Progenitor cell of endocrine pancreas (in vitro differentiated cells): ENCODE measurements around the gene GOLGA6L10. TPM values are rescaled to one million over a fixed set of nuclear protein-coding genes. Genes with fewer than 3 reads are reported as not detected.
"Not testable (repeated sequence)": the region's sequence is repeated elsewhere in the genome, so short reads cannot be mapped to it uniquely, and the experiment has no call there.

ENCODE experiments used
- DNase-seq: peaks from one replicate; pipeline ENCODE4 v3.0.0; 2021; ENCODE audit warnings: low spot score; ENCODE audit not compliant: unreplicated experiment
- H3K27ac Mint-ChIP-seq: 2 replicates; pipeline ENCODE4 v1.8.0; 2021; ENCODE audit warnings: mild to moderate bottlenecking, moderate library complexity, mixed read lengths
- H3K27me3 Mint-ChIP-seq: 2 replicates; pipeline ENCODE4 v1.8.0; 2021; ENCODE audit warnings: mixed read lengths
- H3K36me3 Mint-ChIP-seq: 2 replicates; pipeline ENCODE4 v1.8.0; 2022; ENCODE audit warnings: mixed read lengths; ENCODE audit not compliant: insufficient read depth
- H3K4me1 Mint-ChIP-seq: 2 replicates; pipeline ENCODE4 v1.8.0; 2021; ENCODE audit warnings: low read depth, mixed read lengths
- H3K4me3 Mint-ChIP-seq: 2 replicates; pipeline ENCODE4 v1.8.0; 2021; ENCODE audit warnings: low read depth, mild to moderate bottlenecking, moderate library complexity, mixed read lengths
- H3K9me3 Mint-ChIP-seq: 2 replicates; pipeline ENCODE4 v1.8.0; 2021; ENCODE audit warnings: low read depth, mixed read lengths
- total RNA-seq: library from RNA; stranded (reverse); gene quantifications from 2 replicates; pipeline ENCODE4 v1.2.1, GENCODE V29; 2021
- TF ChIP-seq, protein P1 (sequence below): fragments of 200-600 bp; sonication (generic); IDR thresholded peaks from one replicate; pipeline ENCODE4 v1.5.0; 2021; ENCODE audit warnings: antibody characterized with exemption, mild to moderate bottlenecking; ENCODE audit not compliant: unreplicated experiment

The GOLGA6L10 gene
- total RNA-seq, 1 donor from 2014 or later, result 8.7 TPM

DNA sequence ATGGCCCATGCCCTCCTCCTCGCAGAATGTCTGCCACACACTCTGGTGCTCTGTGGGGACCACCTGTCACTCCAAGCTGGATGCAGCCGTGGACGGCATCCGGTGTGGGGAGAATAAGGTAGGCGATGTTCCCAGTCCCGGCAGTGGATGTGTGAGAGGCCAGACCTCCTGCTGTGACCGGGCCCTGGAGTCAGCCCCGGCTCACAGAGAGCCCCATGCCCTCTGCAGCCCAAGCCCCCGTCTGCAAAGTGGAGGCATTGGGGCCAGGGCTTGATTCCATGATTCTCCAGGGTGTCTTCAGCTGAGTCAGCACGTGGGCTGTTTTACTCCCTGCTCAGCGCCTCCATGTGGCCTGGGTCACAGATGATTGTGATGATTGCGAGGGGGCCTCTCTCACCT, 32.2 kb downstream of the GOLGA6L10 start:
- no peak for DNase-seq
- TF ChIP-seq, protein P1, sequence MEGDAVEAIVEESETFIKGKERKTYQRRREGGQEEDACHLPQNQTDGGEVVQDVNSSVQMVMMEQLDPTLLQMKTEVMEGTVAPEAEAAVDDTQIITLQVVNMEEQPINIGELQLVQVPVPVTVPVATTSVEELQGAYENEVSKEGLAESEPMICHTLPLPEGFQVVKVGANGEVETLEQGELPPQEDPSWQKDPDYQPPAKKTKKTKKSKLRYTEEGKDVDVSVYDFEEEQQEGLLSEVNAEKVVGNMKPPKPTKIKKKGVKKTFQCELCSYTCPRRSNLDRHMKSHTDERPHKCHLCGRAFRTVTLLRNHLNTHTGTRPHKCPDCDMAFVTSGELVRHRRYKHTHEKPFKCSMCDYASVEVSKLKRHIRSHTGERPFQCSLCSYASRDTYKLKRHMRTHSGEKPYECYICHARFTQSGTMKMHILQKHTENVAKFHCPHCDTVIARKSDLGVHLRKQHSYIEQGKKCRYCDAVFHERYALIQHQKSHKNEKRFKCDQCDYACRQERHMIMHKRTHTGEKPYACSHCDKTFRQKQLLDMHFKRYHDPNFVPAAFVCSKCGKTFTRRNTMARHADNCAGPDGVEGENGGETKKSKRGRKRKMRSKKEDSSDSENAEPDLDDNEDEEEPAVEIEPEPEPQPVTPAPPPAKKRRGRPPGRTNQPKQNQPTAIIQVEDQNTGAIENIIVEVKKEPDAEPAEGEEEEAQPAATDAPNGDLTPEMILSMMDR, result no peak

DNA sequence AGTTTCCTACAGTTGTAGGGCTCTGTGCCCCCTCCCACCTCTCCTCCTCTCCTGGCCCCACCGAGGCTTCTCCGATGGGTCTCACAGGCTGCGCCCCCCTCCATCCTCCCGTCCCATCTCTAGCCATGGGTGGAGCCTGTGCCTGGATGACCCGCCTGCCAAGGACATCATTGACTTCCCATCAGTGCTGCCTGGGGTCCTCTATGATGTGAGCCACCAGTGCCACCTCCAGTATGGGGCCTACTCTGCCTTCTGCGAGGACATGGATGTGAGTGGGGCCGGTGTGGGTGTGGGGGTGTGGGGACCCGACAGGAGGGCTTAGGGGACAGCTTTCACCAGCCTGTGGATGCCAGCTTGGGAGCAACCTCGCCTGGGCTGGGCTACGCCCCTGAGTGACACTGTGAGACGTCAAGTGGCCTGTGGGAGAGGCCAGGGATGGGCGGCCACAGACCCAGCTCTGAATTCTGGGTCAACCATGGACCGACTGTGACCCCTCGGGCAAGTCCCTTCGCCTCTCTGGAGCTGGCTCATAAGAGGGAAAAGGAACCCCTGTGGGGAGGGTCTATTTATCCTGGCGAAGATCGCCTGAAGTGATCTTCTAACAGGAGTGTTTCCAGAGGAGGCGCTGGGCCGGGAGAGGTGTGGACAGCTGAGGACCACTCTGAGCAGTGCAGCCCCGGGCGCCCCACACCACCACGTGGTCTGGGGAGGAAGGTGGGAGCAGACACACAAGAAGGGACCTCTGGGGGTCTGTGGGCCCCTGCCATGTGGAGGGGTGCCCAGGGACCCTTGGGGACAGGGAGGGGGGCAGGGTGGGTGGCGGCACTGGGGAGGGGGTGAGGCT, 32.8 kb downstream of the GOLGA6L10 start:
- H3K4me1 Mint-ChIP-seq, DNase-seq, H3K27ac Mint-ChIP-seq, H3K9me3 Mint-ChIP-seq, H3K27me3 Mint-ChIP-seq, H3K36me3 Mint-ChIP-seq, H3K4me3 Mint-ChIP-seq: not testable (repeated sequence)

More for the DNA sequence above, 32.2 kb downstream of the GOLGA6L10 start:
- Mint-ChIP-seq H3K4me1 (no peaks in the 10 kb centered on the region), H3K4me3 (no peak overlapping the region), H3K27ac (no peak overlapping the region), H3K36me3 (no peaks in the 10 kb centered on the region), H3K9me3 (no peaks in the 10 kb centered on the region), H3K27me3 (no peaks in the 10 kb centered on the region)

DNA sequence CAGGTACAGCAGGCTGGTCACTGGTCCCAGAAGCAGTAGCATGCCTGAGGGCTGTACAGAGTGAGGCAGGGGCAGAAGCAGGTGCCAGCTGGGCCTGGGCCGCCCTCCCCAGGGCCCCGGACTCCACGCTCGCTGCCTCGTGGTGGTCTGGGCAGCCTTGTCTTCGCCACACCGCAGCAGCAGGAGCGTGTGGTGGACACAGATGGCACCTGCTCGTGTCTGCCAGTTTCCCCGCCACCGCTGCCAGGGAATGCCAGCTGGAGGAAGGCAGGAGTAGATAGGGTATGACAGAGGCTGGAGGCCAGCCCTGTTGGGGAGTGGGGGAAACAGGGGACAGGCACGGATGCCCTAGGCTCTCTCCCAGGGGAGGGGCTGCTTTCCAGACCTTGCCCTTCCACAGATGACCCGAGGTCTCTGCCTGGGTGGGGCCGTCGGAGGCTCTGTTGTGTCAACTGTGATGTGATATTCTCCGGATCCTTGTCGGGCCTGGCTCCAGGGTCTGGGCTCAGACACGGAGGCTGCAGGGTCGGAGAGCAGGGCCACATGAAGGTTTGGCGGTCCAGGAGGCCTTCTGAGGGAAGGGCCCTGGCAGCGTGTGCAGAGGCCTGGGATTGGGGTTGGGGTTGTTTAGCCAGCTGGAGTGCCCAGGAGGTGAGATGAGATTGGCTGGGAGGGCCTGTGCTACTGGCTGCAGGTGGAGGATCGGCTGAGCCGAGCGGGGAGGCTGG, 33.6 kb downstream of the GOLGA6L10 start:
- no peaks in the 10 kb centered on the region for H3K27me3 Mint-ChIP-seq
- no peak overlapping the region for H3K4me3 Mint-ChIP-seq
- no peak overlapping the region for H3K27ac Mint-ChIP-seq
- TF ChIP-seq, protein P1, result no peak
- no peaks in the 10 kb centered on the region for H3K36me3 Mint-ChIP-seq
- H3K4me1 Mint-ChIP-seq, result no peaks in the 10 kb centered on the region
- DNase-seq, result no peak
- H3K9me3 Mint-ChIP-seq, result no peaks in the 10 kb centered on the region

DNA sequence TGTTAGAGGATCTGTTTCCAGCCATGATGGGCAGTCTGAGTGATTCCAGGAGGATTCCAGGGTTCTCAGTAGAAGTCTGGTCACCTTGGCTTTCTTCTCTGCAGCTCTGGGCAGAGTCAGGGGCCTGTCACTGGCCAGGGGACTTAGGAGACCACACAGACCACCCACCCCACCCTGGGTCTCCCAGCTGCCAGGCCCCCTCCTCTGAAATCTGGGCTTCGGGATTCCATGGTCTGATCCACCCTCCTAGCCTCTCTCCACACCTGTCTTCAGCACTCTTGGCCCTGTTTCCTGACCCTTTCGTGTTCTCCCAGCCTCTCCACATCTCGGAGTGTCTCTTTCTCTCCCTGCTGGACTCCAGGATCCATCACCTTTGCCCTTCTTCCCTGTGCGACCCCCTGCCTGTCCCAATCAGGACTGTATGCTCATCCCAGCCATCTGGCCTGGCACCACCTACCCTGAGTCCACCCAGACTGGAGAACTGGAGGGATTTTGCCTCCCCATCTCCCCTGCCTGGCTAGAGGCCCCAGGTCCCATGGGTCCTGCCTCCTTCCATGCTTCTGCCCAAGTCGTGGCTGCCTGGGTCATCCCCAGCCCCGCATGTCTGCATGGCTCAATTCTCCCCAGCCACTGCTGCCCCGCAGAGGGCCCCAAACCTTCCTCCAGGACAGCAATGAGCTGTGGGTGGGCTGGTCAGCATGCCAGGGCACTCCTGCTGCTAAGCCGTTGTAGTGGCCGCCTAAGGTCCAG, 34.3 kb downstream of the GOLGA6L10 start:
- H3K4me1 Mint-ChIP-seq, result no peaks in the 10 kb centered on the region
- no peak for DNase-seq
- H3K9me3 Mint-ChIP-seq, result peaks cover 3% of the 10 kb centered on the region
- no peak overlapping the region for H3K27ac Mint-ChIP-seq
- H3K36me3 Mint-ChIP-seq, result no peaks in the 10 kb centered on the region
- H3K27me3 Mint-ChIP-seq, result no peaks in the 10 kb centered on the region
- TF ChIP-seq, protein P1, result no peak
- H3K4me3 Mint-ChIP-seq, result no peak overlapping the region

DNA sequence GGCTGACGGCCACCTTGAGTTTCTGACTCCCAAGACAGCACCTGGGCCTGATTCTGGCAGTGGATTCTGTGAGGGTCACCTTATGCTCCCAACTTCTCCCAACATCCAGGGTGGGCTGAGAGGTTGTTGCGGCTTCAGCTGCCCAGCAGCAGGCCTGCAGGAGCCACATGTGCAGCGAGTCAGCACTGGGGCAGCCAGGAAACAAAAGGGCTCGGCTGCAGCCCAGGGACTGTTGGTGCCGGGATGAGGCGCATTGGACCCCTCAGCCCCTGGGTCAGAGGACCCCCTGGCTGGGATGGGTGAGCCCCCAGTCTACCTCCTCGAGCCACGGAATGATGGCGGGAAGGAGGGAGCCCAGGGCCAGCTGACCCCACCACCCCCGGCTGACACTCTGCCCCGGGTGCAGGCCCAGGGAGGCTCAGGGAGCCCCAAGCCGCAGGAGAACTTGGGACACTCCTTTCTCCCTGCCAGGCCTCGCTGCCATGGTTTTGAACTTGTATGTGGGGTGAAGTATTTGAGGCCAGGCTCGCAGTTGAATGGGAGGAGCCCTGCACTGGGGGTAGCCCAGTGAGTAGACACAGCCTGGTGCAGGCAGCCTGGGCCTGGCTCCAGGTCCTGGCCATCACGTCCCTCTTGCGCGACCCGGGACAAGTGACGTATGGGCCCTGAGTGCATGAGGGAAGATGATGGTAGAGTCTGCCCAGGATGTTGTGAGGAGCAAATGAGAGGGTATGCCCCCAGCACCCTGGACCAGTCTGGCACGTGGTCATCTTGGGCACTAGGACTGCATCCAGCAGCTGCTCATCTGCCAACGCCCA, 35.1 kb downstream of the GOLGA6L10 start:
- not testable (repeated sequence) for H3K4me3 Mint-ChIP-seq, H3K4me1 Mint-ChIP-seq, H3K9me3 Mint-ChIP-seq, DNase-seq, H3K27me3 Mint-ChIP-seq, H3K36me3 Mint-ChIP-seq, H3K27ac Mint-ChIP-seq
